Right ventricle myocardium superior (tissue), 1 donor: ENCODE data around the gene SHISA9. TPM values are rescaled to one million over a fixed set of nuclear protein-coding genes. Genes with fewer than 3 reads are reported as not detected.

ENCODE experiments used
- ATAC-seq: fragments of 200-7000 bp; cut with Tn5 transposase; one replicate; pipeline ENCODE4 v1.9.1; 2020; ENCODE audit warnings: mild to moderate bottlenecking; ENCODE audit not compliant: poor library complexity
- DNase-seq: peaks from one replicate; pipeline ENCODE4 v3.0.0-alpha.2; 2020
- intact Hi-C: fragments of 100-400 bp; cut with DNase I; formaldehyde crosslinking; loops from one replicate; pipeline ENCODE4 v1.11.2; 2022
- total RNA-seq: library from RNA; stranded (reverse); fragmentation: NEBNext Ultra II Directional; extraction: Animal tissue kit (Norgen Biotek cat#: 25700); gene quantifications from one replicate; pipeline ENCODE4 v1.2.1, GENCODE V29; 2021
- donor health status: DM: no; HTN: yes; CAD: no; lungs with severe emphysema.

Gene SHISA9
- total RNA-seq, 1 donor from 2014 or later = 0.24 TPM

- no peak for DNase-seq
- no peak for ATAC-seq
- intact Hi-C loops = no loop called here
These were observed 94.4 kb downstream of the SHISA9 start for GRCh38 chr16:12995721-12996372.

- ATAC-seq (no peak), DNase-seq (no peak)
- intact Hi-C loops = no loop called here
These were observed 97.1 kb downstream of the SHISA9 start for GRCh38 chr16:12998361-12999085.

- intact Hi-C loops = no loop called here
- no peak for ATAC-seq
- no peak for DNase-seq
These were observed 98.0 kb downstream of the SHISA9 start for GRCh38 chr16:12999368-12999767.

- intact Hi-C loops = no loop called here
- no peak for ATAC-seq
- no peak for DNase-seq
These were observed 104.4 kb downstream of the SHISA9 start for GRCh38 chr16:13005721-13006247.

GRCh38 chr16:13012601-13013000 is 111.2 kb downstream of the SHISA9 start:
- DNase-seq (no peak), ATAC-seq (no peak)
- intact Hi-C loops = no loop called here

- no peak for ATAC-seq
- intact Hi-C loops = no loop called here
- DNase-seq = no peak
These were observed 111.6 kb downstream of the SHISA9 start for GRCh38 chr16:13013043-13013442.

GRCh38 chr16:13014476-13014875 is 113.1 kb downstream of the SHISA9 start:
- DNase-seq = no peak
- ATAC-seq = no peak
- intact Hi-C loops = no loop called here

GRCh38 chr16:13018026-13018425 is 116.6 kb downstream of the SHISA9 start:
- DNase-seq (no peak), ATAC-seq (no peak)

GRCh38 chr16:13021996-13022395 is 120.6 kb downstream of the SHISA9 start:
- no peak for DNase-seq

More at GRCh38 chr16:13018026-13018425, 116.6 kb downstream of the SHISA9 start:
- intact Hi-C loops = no loop called here

GRCh38 chr16:13029786-13030185 is 128.4 kb downstream of the SHISA9 start:
- no peak for DNase-seq

More at GRCh38 chr16:13021996-13022395, 120.6 kb downstream of the SHISA9 start:
- intact Hi-C loops = no loop called here
- no peak for ATAC-seq

GRCh38 chr16:13030769-13031168 is 129.4 kb downstream of the SHISA9 start:
- DNase-seq (no peak), ATAC-seq (no peak)
- intact Hi-C loops = no loop called here

More at GRCh38 chr16:13029786-13030185, 128.4 kb downstream of the SHISA9 start:
- intact Hi-C loops = no loop called here
- ATAC-seq = no peak

GRCh38 chr16:13032911-13033310 is 131.5 kb downstream of the SHISA9 start:
- DNase-seq = no peak
- intact Hi-C loops = no loop called here
- no peak for ATAC-seq

- ATAC-seq (no peak), DNase-seq (no peak)
- intact Hi-C loops = no loop called here
These were observed 135.2 kb downstream of the SHISA9 start for GRCh38 chr16:13036600-13036999.

- ATAC-seq = no peak
- intact Hi-C loops = no loop called here
- no peak for DNase-seq
These were observed 137.2 kb downstream of the SHISA9 start for GRCh38 chr16:13038591-13038990.

GRCh38 chr16:13039526-13039925 is 138.1 kb downstream of the SHISA9 start:
- no peak for ATAC-seq
- intact Hi-C loops = no loop called here
- DNase-seq = no peak

GRCh38 chr16:13041180-13041579 is 139.8 kb downstream of the SHISA9 start:
- DNase-seq = no peak
- no peak for ATAC-seq
- intact Hi-C loops = no loop called here

- ATAC-seq (no peak), DNase-seq (no peak)
- intact Hi-C loops = no loop called here
These were observed 140.4 kb downstream of the SHISA9 start for GRCh38 chr16:13041646-13042290.

- ATAC-seq (no peak), DNase-seq (no peak)
- intact Hi-C loops = no loop called here
These were observed 140.9 kb downstream of the SHISA9 start for GRCh38 chr16:13042291-13042685.

GRCh38 chr16:13046061-13046821 is 144.8 kb downstream of the SHISA9 start:
- DNase-seq (no peak), ATAC-seq (no peak)
- intact Hi-C loops = no loop called here
